C4-2B (cell line): ENCODE results near the gene TRIM29.

Experiments
- CTCF ChIP-seq: fragments of 450-650 bp; conservative IDR thresholded peaks from 2 replicates; pipeline ENCODE4 v1.5.1; 2017; ENCODE audit warnings: mild to moderate bottlenecking
- ZFX ChIP-seq: fragments of 450-650 bp; IDR thresholded peaks from 2 replicates; pipeline ENCODE4 v1.6.1; 2017

- TF ChIP-seq CTCF (no peak), ZFX (no peak)
Measured at GRCh38 chr11:120173019-120173705, 35.2 kb upstream of the TRIM29 start.
